Thyroid gland (tissue), 4 donors: ENCODE data around the gene SVOP.

Experiments
- CTCF ChIP-seq, 6 experiments: fragments of 200-600 bp in 3 of 6; fragments of 450-650 bp in 3 of 6; sonication (generic) in 3 of 6; IDR thresholded peaks; one replicate each; pipeline ENCODE4 v1.5.1; 2016 to 2019; ENCODE audit warnings: antibody characterized with exemption in 6 of 6, mild to moderate bottlenecking in 2 of 6, inconsistent platforms in 1 of 6, moderate library complexity in 1 of 6
- POLR2A ChIP-seq, 2 donors: fragments of 450-650 bp; IDR thresholded peaks; one replicate each; pipeline ENCODE4 v1.6.1; 2017; ENCODE audit warnings: antibody characterized with exemption in 2 of 2, mild to moderate bottlenecking in 2 of 2, moderate library complexity in 1 of 2

GRCh38 chr12:108964371-108965352 lies 56.2 kb downstream of the SVOP start:
- TF ChIP-seq CTCF (IDR thresholded peaks at IDR 0.05) (no peak), POLR2A (IDR thresholded peaks at IDR 0.05) (no peak)
